H9 (cell line): ENCODE results near the gene TMEM63A. TPM values are rescaled to one million over a fixed set of nuclear protein-coding genes. Genes with fewer than 3 reads are reported as not detected.

ENCODE experiments used
- DNase-seq: peaks from one replicate; pipeline ENCODE4 v3.0.0-alpha.2; 2017
- H2AFZ ChIP-seq: one replicate; pipeline ENCODE4 v1.6.1; 2013; ENCODE audit warnings: mild to moderate bottlenecking, low read length, control low read depth, moderate library complexity
- H2AK5ac ChIP-seq: 2 replicates; pipeline ENCODE4 v1.6.1; 2013; ENCODE audit warnings: low read length, control low read depth, mixed read lengths; ENCODE audit not compliant: insufficient read length
- H2BK120ac ChIP-seq: one replicate; pipeline ENCODE4 v1.6.1; 2013; ENCODE audit warnings: low read depth, mild to moderate bottlenecking, low read length, control low read depth, inconsistent platforms; ENCODE audit not compliant: poor library complexity, severe bottlenecking
- H2BK12ac ChIP-seq: 2 replicates; pipeline ENCODE4 v1.6.1; 2013; ENCODE audit warnings: low read length, control low read depth, mixed read lengths, low read depth; ENCODE audit not compliant: insufficient read length
- H2BK15ac ChIP-seq: 2 replicates; pipeline ENCODE4 v1.6.1; 2013; ENCODE audit warnings: low read depth, low read length, control low read depth
- H2BK20ac ChIP-seq: one replicate; pipeline ENCODE4 v1.6.1; 2013; ENCODE audit warnings: low read depth, mild to moderate bottlenecking, low read length, control low read depth, inconsistent platforms; ENCODE audit not compliant: poor library complexity, severe bottlenecking
- H2BK5ac ChIP-seq: 2 replicates; pipeline ENCODE4 v1.6.1; 2013; ENCODE audit warnings: low read length, control low read depth, mixed read lengths; ENCODE audit not compliant: insufficient read length
- H3K14ac ChIP-seq: 2 replicates; pipeline ENCODE4 v1.6.1; 2013; ENCODE audit warnings: low read length, control low read depth; ENCODE audit not compliant: insufficient read depth
- H3K18ac ChIP-seq: 2 replicates; pipeline ENCODE4 v1.6.1; 2013; ENCODE audit warnings: low read depth, mild to moderate bottlenecking, mixed read lengths, low read length, control low read depth; ENCODE audit not compliant: insufficient read length
- H3K23ac ChIP-seq: 2 replicates; pipeline ENCODE4 v1.6.1; 2013; ENCODE audit warnings: low read length, control low read depth, mixed read lengths, low read depth; ENCODE audit not compliant: insufficient read length
- H3K23me2 ChIP-seq: 2 replicates; pipeline ENCODE4 v1.6.1; 2013; ENCODE audit warnings: low read depth, mild to moderate bottlenecking, mixed read lengths, low read length, control low read depth; ENCODE audit not compliant: insufficient read length, poor library complexity, severe bottlenecking
- H3K27ac ChIP-seq: 2 replicates; pipeline ENCODE4 v1.5.1; 2013; ENCODE audit warnings: low read length, control low read depth, mixed read lengths, low read depth; ENCODE audit not compliant: insufficient read length
- H3K27me3 ChIP-seq: 2 replicates; pipeline ENCODE4 v1.6.1; 2013; ENCODE audit warnings: low read length, control low read depth, inconsistent platforms; ENCODE audit not compliant: insufficient read depth
- H3K4ac ChIP-seq: 2 replicates; pipeline ENCODE4 v1.6.1; 2013; ENCODE audit warnings: low read depth, mild to moderate bottlenecking, control low read depth, inconsistent platforms, low read length, moderate library complexity
- H3K4me1 ChIP-seq: 2 replicates; pipeline ENCODE4 v1.6.1; 2013; ENCODE audit warnings: low read length, control low read depth, inconsistent platforms; ENCODE audit not compliant: insufficient read depth
- H3K4me2 ChIP-seq: 2 replicates; pipeline ENCODE4 v1.6.1; 2013; ENCODE audit warnings: low read length, control low read depth, mixed read lengths; ENCODE audit not compliant: insufficient read length, insufficient read depth
- H3K56ac ChIP-seq: 2 replicates; pipeline ENCODE4 v1.6.1; 2013; ENCODE audit warnings: low read depth, mild to moderate bottlenecking, mixed read lengths, low read length, control low read depth; ENCODE audit not compliant: insufficient read length
- H3K79me1 ChIP-seq: 2 replicates; pipeline ENCODE4 v1.6.1; 2013; ENCODE audit warnings: low read depth, mild to moderate bottlenecking, moderate library complexity, low read length, control low read depth, inconsistent platforms; ENCODE audit not compliant: insufficient read depth, poor library complexity, severe bottlenecking
- H3K79me2 ChIP-seq: 2 replicates; pipeline ENCODE4 v1.6.1; 2013; ENCODE audit warnings: low read length, control low read depth, inconsistent platforms; ENCODE audit not compliant: insufficient read depth
- H3K9ac ChIP-seq: 2 replicates; pipeline ENCODE4 v1.6.1; 2013; ENCODE audit warnings: low read length, control low read depth, mixed read lengths; ENCODE audit not compliant: insufficient read length; ENCODE audit errors: extremely low read depth
- H3K9me3 ChIP-seq: one replicate; pipeline ENCODE4 v1.6.1; 2013; ENCODE audit warnings: low read depth, low read length, inconsistent platforms; ENCODE audit not compliant: control insufficient read depth
- H3T11ph ChIP-seq: one replicate; pipeline ENCODE4 v1.6.1; 2013; ENCODE audit warnings: mild to moderate bottlenecking, low read length, control low read depth, inconsistent platforms
- H4K20me1 ChIP-seq: one replicate; pipeline ENCODE4 v1.6.1; 2013; ENCODE audit not compliant: control insufficient read depth, insufficient read length, insufficient read depth
- H4K5ac ChIP-seq: 2 replicates; pipeline ENCODE4 v1.6.1; 2013; ENCODE audit warnings: low read depth, mild to moderate bottlenecking, mixed read lengths, low read length, control low read depth; ENCODE audit not compliant: insufficient read length
- H4K8ac ChIP-seq: replicated peaks from 2 replicates; pipeline ENCODE4 v1.6.1; 2013; ENCODE audit warnings: low read length, control low read depth, mixed read lengths, low read depth; ENCODE audit not compliant: insufficient read length
- H4K91ac ChIP-seq: 2 replicates; pipeline ENCODE4 v1.6.1; 2013; ENCODE audit warnings: low read depth, mild to moderate bottlenecking, moderate library complexity, mixed read lengths, low read length, control low read depth; ENCODE audit not compliant: insufficient read length
- H3K27ac Mint-ChIP-seq, 3 experiments: 2 replicates in 2 of 3; 3 replicates in 1 of 3; pipeline ENCODE4 v1.8.0; 2020 to 2021; ENCODE audit warnings: mixed read lengths in 3 of 3, mild to moderate bottlenecking in 1 of 3, moderate library complexity in 1 of 3
- H3K27me3 Mint-ChIP-seq: 2 replicates; pipeline ENCODE4 v1.8.0; 2021; ENCODE audit warnings: low read depth, mild to moderate bottlenecking, moderate library complexity, mixed read lengths
- H3K36me3 Mint-ChIP-seq, 3 experiments: 2 replicates in 2 of 3; 3 replicates in 1 of 3; pipeline ENCODE4 v1.8.0; 2020 to 2021; ENCODE audit warnings: low read depth in 3 of 3, mixed read lengths in 3 of 3; ENCODE audit not compliant: insufficient read depth in 1 of 3
- H3K4me1 Mint-ChIP-seq, 2 experiments: 2 replicates each; pipeline ENCODE4 v1.8.0; 2020; ENCODE audit warnings: mixed read lengths in 2 of 2
- H3K4me3 Mint-ChIP-seq, 2 experiments: 2 replicates in 1 of 2; 3 replicates in 1 of 2; pipeline ENCODE4 v1.8.0; 2020 to 2021; ENCODE audit warnings: mild to moderate bottlenecking in 2 of 2, mixed read lengths in 2 of 2, moderate library complexity in 1 of 2
- H3K9me3 Mint-ChIP-seq, 2 experiments: 2 replicates in 1 of 2; 3 replicates in 1 of 2; pipeline ENCODE4 v1.8.0; 2020; ENCODE audit warnings: mild to moderate bottlenecking in 2 of 2, mixed read lengths in 2 of 2, moderate library complexity in 1 of 2
- WGBS: extraction: QIAGEN DNeasy Blood & Tissue Kit; methylation state at CpG from one replicate; pipeline ENCODE4 v1.1.7; 2013; ENCODE audit warnings: missing lambda C conversion rate, low lambda C conversion rate, mixed read lengths; ENCODE audit not compliant: insufficient read length; ENCODE audit errors: extremely low coverage; 5-methylcytosine and 5-hydroxymethylcytosine counted together
- total RNA-seq: library from RNA; stranded (reverse); gene quantifications from 2 replicates; pipeline ENCODE4 v1.2.1, GENCODE V29; 2021
- TF ChIP-seq, protein P1 (sequence below): fragments of 200-600 bp; sonication (generic); conservative IDR thresholded peaks from 3 replicates; pipeline ENCODE4 v1.8.0; 2021; ENCODE audit warnings: antibody characterized with exemption, mild to moderate bottlenecking

The TMEM63A gene
- total RNA-seq, 1 experiment from 2014 or later = 75.7 TPM

DNA sequence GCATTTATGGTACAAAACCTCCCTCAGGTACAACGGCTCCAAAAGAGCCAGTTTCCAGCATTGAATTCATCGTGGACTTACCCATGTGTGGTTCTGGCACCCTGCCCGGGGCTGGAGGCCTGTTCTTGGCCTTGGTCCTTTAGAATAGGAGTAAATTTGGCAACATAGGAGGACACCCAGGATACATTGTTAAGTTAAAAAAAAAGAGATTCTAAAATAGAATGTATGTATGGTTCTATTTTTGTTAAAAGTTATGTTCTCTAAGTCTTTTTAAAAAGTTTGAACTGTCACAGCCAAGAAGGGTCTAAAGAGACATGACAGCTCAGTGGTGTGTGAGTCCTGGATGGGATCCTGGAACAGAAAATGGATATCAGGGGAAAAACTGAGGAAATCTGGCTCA lies 46.3 kb downstream of the TMEM63A start:
- Histone ChIP-seq H4K91ac (no peak overlapping the region), H3K4ac (no peak overlapping the region), H3K79me1 (no peaks in the 10 kb centered on the region), H2AFZ (no peak overlapping the region), H2AK5ac (no peak overlapping the region), H4K8ac (no peak overlapping the region), H3K14ac (no peak overlapping the region), H3K4me1 (no peaks in the 10 kb centered on the region), H2BK12ac (no peak overlapping the region), H3K9ac (no peak overlapping the region), H3K56ac (no peak overlapping the region), H3K4me2 (no peak overlapping the region), H3K27ac (no peak overlapping the region), H2BK15ac (no peak overlapping the region), H3T11ph (no peak overlapping the region), H4K20me1 (no peaks in the 10 kb centered on the region), H3K79me2 (no peaks in the 10 kb centered on the region), H3K23ac (no peak overlapping the region), H3K9me3 (no peaks in the 10 kb centered on the region), H2BK5ac (no peak overlapping the region), H2BK120ac (no peak overlapping the region), H3K18ac (no peak overlapping the region), H2BK20ac (no peak overlapping the region), H4K5ac (no peak overlapping the region), H3K27me3 (no peaks in the 10 kb centered on the region), H3K23me2 (no peaks in the 10 kb centered on the region)
- H3K27ac Mint-ChIP-seq = no peak overlapping the region
- no peak for DNase-seq
- H3K9me3 Mint-ChIP-seq = no peaks in the 10 kb centered on the region
- no peaks in the 10 kb centered on the region for H3K27me3 Mint-ChIP-seq
- H3K4me3 Mint-ChIP-seq = no peak overlapping the region
- TF ChIP-seq, protein P1, sequence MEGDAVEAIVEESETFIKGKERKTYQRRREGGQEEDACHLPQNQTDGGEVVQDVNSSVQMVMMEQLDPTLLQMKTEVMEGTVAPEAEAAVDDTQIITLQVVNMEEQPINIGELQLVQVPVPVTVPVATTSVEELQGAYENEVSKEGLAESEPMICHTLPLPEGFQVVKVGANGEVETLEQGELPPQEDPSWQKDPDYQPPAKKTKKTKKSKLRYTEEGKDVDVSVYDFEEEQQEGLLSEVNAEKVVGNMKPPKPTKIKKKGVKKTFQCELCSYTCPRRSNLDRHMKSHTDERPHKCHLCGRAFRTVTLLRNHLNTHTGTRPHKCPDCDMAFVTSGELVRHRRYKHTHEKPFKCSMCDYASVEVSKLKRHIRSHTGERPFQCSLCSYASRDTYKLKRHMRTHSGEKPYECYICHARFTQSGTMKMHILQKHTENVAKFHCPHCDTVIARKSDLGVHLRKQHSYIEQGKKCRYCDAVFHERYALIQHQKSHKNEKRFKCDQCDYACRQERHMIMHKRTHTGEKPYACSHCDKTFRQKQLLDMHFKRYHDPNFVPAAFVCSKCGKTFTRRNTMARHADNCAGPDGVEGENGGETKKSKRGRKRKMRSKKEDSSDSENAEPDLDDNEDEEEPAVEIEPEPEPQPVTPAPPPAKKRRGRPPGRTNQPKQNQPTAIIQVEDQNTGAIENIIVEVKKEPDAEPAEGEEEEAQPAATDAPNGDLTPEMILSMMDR = no peak
- peaks cover 29 to 50% (median 32%) of the 10 kb centered on the region in 3 experiments for H3K36me3 Mint-ChIP-seq
- WGBS = no CpG with 5 or more reads among the region's 3 CpGs
- H3K4me1 Mint-ChIP-seq = no peaks in the 10 kb centered on the region
